Measurements from ENCODE around the gene SDCBP2.

The SDCBP2 gene

DNA sequence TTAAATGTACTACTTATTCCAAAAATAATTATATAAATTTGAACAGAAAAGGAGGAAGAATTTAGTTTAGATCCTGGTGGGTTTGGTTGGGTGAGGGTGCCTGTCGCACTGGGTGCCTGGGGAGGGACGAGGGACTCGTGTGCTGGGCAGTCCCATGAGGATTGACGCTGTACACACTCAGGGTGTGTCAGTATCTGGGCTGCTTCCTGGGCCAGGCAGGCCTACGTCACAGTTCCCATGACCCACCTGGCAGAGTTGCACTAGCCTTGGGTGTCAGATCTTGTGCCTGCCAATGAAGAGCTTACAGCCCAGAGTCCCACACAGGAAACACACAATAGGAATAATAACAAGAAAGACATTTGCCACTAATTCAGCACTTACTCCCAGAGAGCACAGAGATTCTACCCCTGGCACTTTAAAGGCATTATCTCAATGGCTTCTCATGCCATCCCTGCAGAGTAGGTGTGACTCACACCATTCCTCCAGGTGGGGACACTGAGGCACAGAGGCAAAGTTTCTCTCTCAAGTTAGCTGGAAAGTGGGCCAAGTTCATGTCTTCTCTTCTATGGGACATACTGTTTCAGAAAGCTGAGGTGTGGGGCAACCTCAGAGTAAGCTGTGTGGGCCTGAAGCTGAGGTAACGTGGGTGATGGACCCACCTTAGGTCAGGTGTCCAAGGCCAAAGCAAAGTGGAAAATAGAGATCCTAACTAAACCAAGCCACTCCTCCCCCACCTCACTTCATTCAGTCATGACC is 1.3 kb upstream of the SDCBP2 start:
- no peak for TF ChIP-seq POLR2A (IDR thresholded peaks at IDR 0.05; ENCODE audit: low read depth, low read length)
- no peak for DNase-seq (ENCODE audit: insufficient read length, low spot score)
- no peak for FAIRE-seq

DNA sequence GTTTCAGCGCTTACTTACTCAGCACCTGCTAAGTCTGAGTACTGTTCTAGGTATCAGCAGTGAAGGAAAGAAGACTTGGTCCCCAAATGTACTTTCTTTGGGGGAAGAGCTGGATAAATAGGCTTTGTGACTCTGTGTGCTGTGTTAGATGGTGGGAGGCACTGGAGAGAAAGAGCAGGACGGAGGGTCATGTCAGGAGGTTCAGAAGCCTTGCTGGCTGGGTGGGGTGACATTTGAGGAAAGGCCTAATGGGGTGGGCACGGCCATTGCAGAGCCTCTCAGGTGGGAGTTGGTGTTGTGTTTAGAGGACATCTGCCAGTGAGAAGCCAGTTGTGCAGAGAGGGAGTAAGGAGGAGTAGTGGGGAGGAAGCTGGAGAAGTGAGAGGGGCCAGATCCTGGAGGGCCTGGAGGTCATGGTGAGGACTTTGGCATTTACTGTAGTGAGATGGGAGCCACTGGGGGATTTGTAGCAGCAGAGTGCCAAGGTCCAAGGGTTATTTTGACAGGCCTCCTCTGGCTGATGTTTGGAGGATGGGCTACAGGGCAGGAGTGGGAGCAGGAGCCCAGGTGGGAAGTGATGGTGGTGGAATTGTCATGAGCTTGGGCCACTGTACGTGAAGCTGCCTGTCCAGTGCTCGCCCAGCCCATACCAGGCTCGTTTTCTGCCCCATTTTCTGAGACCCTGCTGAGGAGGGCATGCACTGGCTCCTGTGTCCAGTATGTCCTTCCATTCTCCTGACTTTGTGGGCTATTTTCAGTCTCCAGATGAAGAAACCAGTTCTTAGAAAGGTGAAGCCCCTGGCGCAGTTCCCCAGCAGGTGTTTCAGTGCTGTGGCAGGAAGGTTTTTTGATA is 886 bp downstream of the SDCBP2 start:
- TF ChIP-seq POLR2A (IDR thresholded peaks at IDR 0.05; ENCODE audit: low read depth, low read length): no peak
- no peak for DNase-seq (ENCODE audit: insufficient read length, low spot score)
- no peak for FAIRE-seq

DNA sequence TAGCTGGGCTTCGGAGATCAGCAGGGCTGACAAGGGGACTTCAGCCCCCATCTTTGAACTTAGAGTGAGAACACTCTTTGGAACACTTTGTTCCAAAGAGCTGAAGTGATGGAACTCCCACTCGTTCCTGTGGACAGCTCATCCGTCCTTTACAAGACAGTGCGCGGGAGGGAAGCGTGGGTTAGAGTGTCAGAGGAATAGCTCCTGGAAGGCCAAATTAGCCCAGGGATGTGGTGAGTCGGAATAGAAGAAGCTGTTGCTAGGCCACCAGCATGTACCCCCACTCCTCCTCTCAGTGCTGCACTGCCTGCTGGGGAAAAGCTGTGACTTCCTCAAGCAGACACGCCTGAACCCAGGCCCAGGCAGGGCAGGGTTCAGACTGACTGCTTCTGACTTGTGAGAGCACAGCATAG is 1.7 kb downstream of the SDCBP2 start:
- DNase-seq (ENCODE audit: insufficient read length, low spot score) (peak; percentile 46), FAIRE-seq (no peak)

DNA sequence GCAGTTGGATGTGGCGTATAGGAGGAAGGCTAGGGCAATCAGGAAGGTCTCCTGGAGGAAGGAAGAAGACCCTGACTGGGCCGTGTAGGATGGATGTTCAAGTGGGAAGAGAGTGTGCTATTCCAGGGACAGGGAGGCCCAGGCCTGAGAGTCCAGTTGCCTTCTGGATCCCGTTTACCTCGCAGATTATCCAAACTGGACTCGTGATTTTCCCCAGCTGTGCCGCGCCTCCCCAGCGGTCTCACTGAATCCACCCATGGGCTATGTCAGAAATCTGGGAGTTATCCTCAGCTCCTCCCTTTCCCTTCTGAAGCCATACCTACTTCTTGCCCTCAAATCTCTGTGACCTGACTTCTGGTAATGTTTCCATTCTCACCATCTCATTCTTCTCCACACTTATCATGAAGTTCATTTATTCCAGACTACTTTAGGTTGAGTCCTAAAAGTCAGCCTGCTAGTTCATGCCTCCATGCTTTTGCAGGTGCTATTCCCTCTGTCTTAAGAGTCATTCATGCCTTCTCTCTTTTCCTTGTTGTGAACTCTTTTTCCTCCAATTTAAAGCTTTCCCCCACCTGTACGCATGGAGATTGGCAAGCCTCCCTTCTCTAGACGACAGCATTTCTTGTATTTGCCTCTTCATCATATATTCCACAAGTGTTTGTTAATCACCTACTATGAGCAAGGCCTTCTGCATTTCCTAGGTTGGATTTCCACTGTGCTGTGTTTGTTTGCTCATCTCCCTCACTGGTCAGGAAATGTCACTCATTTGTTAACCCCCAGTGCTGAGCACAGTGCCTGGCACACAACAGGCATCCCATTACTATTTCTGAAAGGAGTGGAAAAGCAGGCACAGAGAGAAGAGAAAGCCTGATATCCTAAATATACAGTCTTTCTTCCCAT is 2.7 kb downstream of the SDCBP2 start:
- no peak for FAIRE-seq

More for the DNA sequence above, 1.7 kb downstream of the SDCBP2 start:
- no peak for TF ChIP-seq POLR2A (IDR thresholded peaks at IDR 0.05; ENCODE audit: low read depth, low read length)

DNA sequence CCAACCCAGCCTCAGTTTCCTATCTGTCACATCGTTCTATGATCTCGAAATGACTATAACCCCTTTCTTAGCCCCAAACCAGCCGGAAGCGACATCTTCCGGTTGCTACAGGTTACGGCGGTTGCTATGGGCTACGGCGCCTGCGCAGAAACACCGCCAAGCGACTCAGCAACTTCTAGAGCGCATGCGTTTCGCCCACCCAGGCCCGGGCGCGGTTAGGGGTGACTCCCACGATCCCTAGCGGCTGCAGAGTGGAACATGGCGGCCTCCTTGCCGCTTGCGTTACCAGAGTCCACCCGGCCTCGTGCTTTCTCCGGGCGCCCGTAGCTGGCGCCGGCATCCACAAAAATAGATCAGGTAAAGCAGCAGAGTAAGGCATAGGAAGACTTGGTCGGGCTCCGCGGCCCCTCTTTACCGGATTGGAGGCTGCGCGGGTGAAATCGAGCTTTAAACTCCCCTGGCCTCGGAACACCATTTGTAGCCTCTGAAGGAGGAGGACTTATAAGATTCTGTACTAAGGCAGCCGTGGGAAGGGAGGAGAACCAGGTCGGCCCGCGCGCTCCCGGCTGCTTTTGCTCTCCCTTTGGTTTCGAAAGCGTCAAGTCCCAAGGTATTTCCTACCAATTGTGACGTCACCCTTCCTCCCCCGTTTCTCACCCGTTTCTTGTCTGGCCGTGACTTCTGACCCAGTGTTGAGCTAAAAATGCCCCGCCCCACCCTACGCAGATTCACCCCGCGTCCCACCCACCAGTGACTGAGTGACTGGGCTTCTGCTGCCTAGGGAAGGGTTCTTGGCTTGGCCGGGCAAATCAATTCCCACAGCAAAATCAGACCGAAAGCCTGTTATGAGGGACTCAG is 3.5 kb downstream of the SDCBP2 start:
- peak; percentile 87 for TF ChIP-seq POLR2A (IDR thresholded peaks at IDR 0.05; ENCODE audit: low read depth, low read length)
- FAIRE-seq (no peak), DNase-seq (ENCODE audit: insufficient read length, low spot score) (peak; percentile 95)

More for the DNA sequence above, 2.7 kb downstream of the SDCBP2 start:
- no peak for DNase-seq (ENCODE audit: insufficient read length, low spot score)
- no peak for TF ChIP-seq POLR2A (IDR thresholded peaks at IDR 0.05; ENCODE audit: low read depth, low read length)

DNA sequence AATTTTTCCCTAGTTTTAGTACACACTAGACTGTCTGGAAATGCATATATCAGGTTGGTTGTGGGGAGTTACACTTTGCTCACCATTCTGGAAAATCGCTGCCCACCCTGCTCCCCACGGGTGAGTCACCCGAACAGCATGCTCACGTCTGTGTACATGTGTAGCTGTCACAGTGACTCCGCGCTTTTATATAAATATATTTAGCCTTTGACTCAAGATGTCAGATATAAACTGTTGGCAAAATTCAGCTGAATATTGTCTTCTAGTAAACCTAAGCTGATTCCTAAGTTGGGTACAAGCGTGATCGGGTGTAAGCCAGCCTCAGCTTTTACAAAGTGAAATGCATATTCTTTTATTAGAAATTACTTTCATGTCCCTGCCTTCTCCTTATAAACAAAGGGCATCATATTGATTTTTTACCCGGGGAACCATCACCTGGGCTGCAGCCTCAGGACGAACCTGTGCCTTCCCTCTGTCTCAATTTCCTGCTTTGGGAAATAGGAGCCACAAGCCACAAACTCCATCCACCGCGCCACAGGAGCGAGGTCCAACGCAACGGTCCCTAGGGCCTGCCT is 4.3 kb downstream of the SDCBP2 start:
- FAIRE-seq (no peak), DNase-seq (ENCODE audit: insufficient read length, low spot score) (no peak)
- no peak for TF ChIP-seq POLR2A (IDR thresholded peaks at IDR 0.05; ENCODE audit: low read depth, low read length)

DNA sequence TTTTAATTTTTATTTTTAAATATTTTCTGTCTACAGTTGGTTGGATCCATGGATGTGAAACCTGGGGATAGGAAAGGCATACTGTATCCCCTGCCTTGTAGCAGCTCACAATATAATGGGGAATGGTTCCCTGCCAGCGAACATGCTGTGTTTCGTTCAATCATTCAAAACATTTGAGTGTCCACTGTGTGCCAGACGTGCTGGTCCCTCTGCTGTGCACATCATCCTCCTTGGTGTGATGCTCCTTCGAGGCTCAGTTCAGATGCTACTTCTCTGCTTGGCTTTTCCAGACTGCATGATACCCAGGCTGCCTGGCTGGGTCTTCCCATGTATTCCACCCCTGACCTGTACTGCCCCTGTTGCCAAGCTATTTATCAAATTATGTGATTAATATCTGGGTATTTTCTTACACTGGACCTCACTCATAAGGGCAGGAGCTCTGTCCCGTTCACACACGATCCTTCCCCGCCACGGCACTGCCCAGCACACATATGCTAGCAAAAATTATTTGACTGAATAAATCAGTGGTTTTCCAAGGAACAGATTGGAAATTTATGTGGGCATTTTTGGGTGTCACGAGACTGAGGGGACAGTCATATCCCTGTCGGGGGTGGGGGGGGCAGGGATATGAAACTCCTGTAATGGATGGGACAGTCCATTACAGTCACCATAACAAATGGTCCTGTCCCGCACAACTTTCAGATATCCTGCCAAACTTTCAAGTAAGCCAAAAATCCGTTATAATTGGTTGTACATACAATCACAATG is 4.9 kb downstream of the SDCBP2 start:
- DNase-seq (ENCODE audit: insufficient read length, low spot score): no peak
- no peak for FAIRE-seq
- no peak for TF ChIP-seq POLR2A (IDR thresholded peaks at IDR 0.05; ENCODE audit: low read depth, low read length)

DNA sequence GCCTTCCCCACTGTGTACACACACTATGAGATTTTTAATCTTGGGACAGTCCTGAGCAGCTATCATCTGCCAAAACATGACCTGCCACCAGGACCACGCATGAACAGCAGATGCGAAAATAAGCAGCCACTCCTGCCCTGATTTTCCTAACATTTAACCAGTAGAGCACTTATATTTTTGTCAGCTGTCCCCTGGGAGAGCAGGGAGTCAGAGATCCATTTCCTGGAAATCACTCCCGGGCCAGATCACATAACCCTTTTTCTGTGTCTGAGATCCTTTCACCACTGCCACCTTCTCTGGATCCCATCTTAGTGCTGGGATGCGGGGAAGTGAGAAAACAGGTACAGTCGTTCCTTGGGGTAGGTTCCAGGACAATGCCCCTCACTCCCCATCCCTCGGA is 5.7 kb downstream of the SDCBP2 start:
- TF ChIP-seq POLR2A (IDR thresholded peaks at IDR 0.05; ENCODE audit: low read depth, low read length): no peak
- DNase-seq (ENCODE audit: insufficient read length, low spot score) (no peak), FAIRE-seq (no peak)

DNA sequence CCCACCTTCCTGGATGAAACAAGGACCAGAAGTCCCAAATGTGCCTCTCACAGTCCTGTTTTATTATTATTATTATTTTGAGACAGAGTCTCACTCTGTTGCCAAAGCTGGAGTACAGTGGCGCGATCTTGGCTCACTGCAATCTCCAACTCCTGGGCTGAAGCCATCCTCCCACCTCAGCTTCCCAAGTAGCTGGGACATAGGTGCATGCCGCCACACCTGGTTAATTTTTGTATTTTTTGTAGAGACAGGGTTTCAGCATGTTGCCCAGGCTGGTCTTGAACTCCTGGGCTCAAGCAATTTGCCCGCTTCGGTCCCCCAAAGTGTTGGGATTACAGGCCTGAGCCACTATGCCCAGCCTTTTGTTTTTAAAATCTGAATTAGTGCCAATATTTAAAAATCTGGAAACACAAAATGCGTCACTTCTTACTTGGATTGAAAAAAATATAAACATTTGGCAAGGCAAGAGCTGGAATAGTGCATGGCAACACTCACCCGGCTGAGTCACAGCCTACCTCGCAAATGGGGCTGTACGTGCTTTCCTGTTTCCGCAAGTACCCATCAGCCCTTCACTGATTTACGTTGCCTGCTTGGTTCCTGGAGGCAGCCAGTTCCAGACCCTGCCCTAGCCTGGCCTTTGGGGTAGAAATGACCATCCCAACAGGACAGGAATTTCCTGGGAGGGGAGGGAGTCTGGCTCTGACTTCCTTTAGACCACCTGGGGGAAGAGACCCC is 6.3 kb downstream of the SDCBP2 start:
- TF ChIP-seq POLR2A (IDR thresholded peaks at IDR 0.05; ENCODE audit: low read depth, low read length): no peak
- DNase-seq (ENCODE audit: insufficient read length, low spot score) (peak; percentile 86), FAIRE-seq (no peak)

DNA sequence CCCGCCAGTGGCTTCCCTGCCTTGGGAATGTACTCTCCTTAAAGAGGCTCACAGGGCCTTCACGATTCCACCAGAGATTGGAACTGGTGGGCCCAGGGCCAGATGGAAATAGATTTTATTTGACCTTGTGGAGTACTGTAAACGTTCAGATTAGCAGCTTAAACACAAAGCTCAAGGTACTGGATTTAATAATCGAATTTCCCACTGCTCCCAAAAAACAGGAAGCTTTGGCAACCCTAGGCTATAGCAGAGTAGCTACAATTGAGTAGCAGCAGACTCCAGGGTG is 7.3 kb downstream of the SDCBP2 start:
- no peak for TF ChIP-seq POLR2A (IDR thresholded peaks at IDR 0.05; ENCODE audit: low read depth, low read length)
- FAIRE-seq (no peak), DNase-seq (ENCODE audit: insufficient read length, low spot score) (no peak)

DNA sequence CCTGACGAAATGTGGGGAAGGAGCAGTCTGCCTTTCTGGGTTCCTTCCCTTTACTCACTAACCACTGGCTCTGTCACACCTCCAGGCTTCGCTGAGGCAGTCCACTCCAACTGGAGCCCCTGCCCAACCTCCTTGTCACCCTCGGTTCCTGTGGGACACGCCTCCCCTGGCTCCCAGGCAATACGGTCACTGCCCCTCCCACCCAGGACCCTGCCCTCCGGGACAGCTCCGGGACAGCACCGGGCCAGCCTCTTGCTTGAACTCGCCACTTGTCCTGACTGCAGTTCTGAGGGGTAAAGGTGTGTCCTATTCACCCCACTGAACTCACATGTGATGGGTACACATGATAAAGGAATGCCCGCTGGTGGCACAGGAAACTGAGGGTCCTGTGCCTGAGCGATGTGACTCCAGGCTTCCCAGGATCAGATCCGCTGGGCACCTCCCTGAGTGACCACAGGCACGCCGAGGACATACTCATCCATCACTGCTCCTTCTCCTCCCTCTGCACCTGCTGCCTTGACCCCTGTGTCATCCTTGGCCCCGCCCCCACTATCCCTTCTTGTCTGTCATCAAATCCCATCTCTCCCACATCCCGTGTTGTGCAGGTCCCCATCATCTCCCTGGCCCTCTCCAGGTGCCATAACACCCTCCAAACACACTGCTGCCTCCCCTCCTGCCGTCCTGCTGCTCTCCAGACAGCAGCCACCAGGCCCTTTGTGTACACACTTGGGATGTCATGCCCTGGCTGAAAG is 7.9 kb downstream of the SDCBP2 start:
- TF ChIP-seq POLR2A (IDR thresholded peaks at IDR 0.05; ENCODE audit: low read depth, low read length): no peak
- DNase-seq (ENCODE audit: insufficient read length, low spot score) (no peak), FAIRE-seq (no peak)
